K562 (cell line): ENCODE data around the gene ZNF775. TPM values are rescaled to one million over a fixed set of nuclear protein-coding genes. Genes with fewer than 3 reads are reported as not detected.
A peak's percentile ranks its signal among the peaks of the same experiment; 100 is the strongest.

Experiments
- ATAC-seq: fragments of 200-7000 bp; cut with Tn5 transposase; 3 replicates; pipeline ENCODE4 v1.9.1; 2020; ENCODE audit warnings: moderate library complexity
- BruUV-seq: library from RNA; stranded (reverse); fragments of 400-500 nt; replicated peaks from 2 replicates; lab custom pipeline; 2021; lab: Mats Ljungman, UMichigan
- CTCF ChIA-PET: fragments of 300-600 bp; formaldehyde crosslinking; extraction: SDS; loops from one replicate; lab custom pipeline; 2021; ENCODE audit warnings: low intra/inter-chr PET ratio; lab: Yijun Ruan, JAX
- POLR2A ChIA-PET: fragments of 300-600, 350-650 bp; sonication (Branson Sonifier 250); formaldehyde crosslinking; extraction: SDS; loops from one replicate; lab custom pipeline; 2021; ENCODE audit warnings: antibody characterized with exemption, inconsistent platforms; lab: Yijun Ruan, JAX
- DNase-seq, 4 experiments: peaks; one replicate each; pipeline versions ENCODE4 v3.0.0 to v3.0.0-alpha.2; 2011 to 2018; ENCODE audit warnings: low spot score in 3 of 4, mixed read lengths in 3 of 4; ENCODE audit errors: extremely low read depth in 1 of 4
- FAIRE-seq: peaks from 2 replicates; lab custom pipeline; 2011; peaks lifted over from hg19 to GRCh38; lab: Jason Lieb, UNC
- H2AFZ ChIP-seq: 2 replicates; pipeline ENCODE4 v1.6.0; 2011; ENCODE audit warnings: low read depth, low read length, control low read depth, inconsistent platforms
- H3K27ac ChIP-seq: fragments of 200-600 bp; 3 replicates; pipeline ENCODE4 v1.8.0; 2011; ENCODE audit warnings: low read depth, mild to moderate bottlenecking, control low read depth, inconsistent platforms, low read length, moderate library complexity, mixed read lengths; ENCODE audit errors: extremely low read depth
- H3K27me3 ChIP-seq, 2 experiments: fragments of 300-600 bp in 1 of 2; 2 replicates in 1 of 2; 3 replicates in 1 of 2; pipeline versions ENCODE4 v1.6.0 to v1.8.0; 2011; ENCODE audit warnings: inconsistent platforms in 2 of 2, low read length in 2 of 2, mild to moderate bottlenecking in 1 of 2, mixed read lengths in 1 of 2, moderate library complexity in 1 of 2; ENCODE audit not compliant: control insufficient read depth in 2 of 2, insufficient read depth in 2 of 2
- H3K36me3 ChIP-seq: fragments of 300-600 bp; 3 replicates; pipeline ENCODE4 v1.8.0; 2011; ENCODE audit warnings: mild to moderate bottlenecking, low read length, inconsistent platforms; ENCODE audit not compliant: control insufficient read depth, insufficient read depth
- H3K4me1 ChIP-seq, 2 experiments: fragments of 200-600 bp in 1 of 2; replicated peaks in 1 of 2; 2 replicates in 1 of 2; 3 replicates in 1 of 2; pipeline versions ENCODE4 v1.5.1 to v1.8.0; 2011; ENCODE audit warnings: inconsistent platforms in 2 of 2, low read length in 2 of 2, mild to moderate bottlenecking in 1 of 2, mixed read lengths in 1 of 2, moderate library complexity in 1 of 2; ENCODE audit not compliant: control insufficient read depth in 2 of 2, insufficient read depth in 2 of 2
- H3K4me2 ChIP-seq: 2 replicates; pipeline ENCODE4 v1.6.1; 2011; ENCODE audit warnings: low read length, control low read depth, inconsistent platforms, mixed read lengths; ENCODE audit not compliant: insufficient read depth
- H3K4me3 ChIP-seq: fragments of 200-600 bp; sonication (generic), shearing (Covaris generic); 2 replicates; pipeline ENCODE4 v1.5.1; 2016; ENCODE audit warnings: control low read depth, inconsistent platforms
- H3K79me2 ChIP-seq: fragments of 200-600 bp; 3 replicates; pipeline ENCODE4 v1.8.0; 2011; ENCODE audit warnings: low read length, inconsistent platforms; ENCODE audit not compliant: control insufficient read depth, insufficient read depth
- H3K9ac ChIP-seq, 2 experiments: 2 replicates each; pipeline versions ENCODE4 v1.6.0 to v1.6.1; 2011; ENCODE audit warnings: low read depth in 2 of 2, low read length in 2 of 2, control low read depth in 1 of 2, inconsistent platforms in 1 of 2, mild to moderate bottlenecking in 1 of 2, mixed read lengths in 1 of 2; ENCODE audit not compliant: insufficient read depth in 1 of 2
- H3K9me1 ChIP-seq: one replicate; pipeline ENCODE4 v1.6.0; 2011; ENCODE audit warnings: inconsistent platforms, mild to moderate bottlenecking, low read length, moderate library complexity; ENCODE audit not compliant: control insufficient read depth, insufficient read depth
- H3K9me3 ChIP-seq: replicated peaks from 2 replicates; pipeline ENCODE4 v1.5.1; 2011; ENCODE audit warnings: low read depth, low read length, inconsistent platforms; ENCODE audit not compliant: control insufficient read depth, insufficient read depth
- H4K20me1 ChIP-seq: replicated peaks from 2 replicates; pipeline ENCODE4 v1.6.1; 2011; ENCODE audit warnings: low read length, inconsistent platforms, mixed read lengths; ENCODE audit not compliant: control insufficient read depth, insufficient read depth
- BACH1 ChIP-seq: fragments of 200-800 bp; sonication (Bioruptor generic); IDR thresholded peaks from 2 replicates; pipeline ENCODE4 v1.6.1; 2016; ENCODE audit warnings: missing genetic modification characterization, missing compliant biosample characterization
- ELF2 ChIP-seq: fragments of 250-450 bp; sonication (Bioruptor Pico); IDR thresholded peaks from 2 replicates; pipeline ENCODE4 v1.5.0; 2021; ENCODE audit warnings: mild to moderate bottlenecking
- HCFC1 ChIP-seq: IDR thresholded peaks from 2 replicates; pipeline ENCODE4 v1.6.1; 2012; ENCODE audit warnings: low read depth, low read length, improper control_type of control experiment
- IRF9 ChIP-seq: fragments of 450-650 bp; IDR thresholded peaks from 2 replicates; pipeline ENCODE4 v1.6.1; 2016; ENCODE audit warnings: missing biosample characterization, missing genetic modification characterization
- KLF13 ChIP-seq: fragments of 450-650 bp; IDR thresholded peaks from 2 replicates; pipeline ENCODE4 v1.6.1; 2016; ENCODE audit warnings: missing genetic modification characterization, low read depth, mild to moderate bottlenecking, missing compliant biosample characterization, moderate library complexity, borderline replicate concordance
- NFIX ChIP-seq: fragments of 250-450 bp; sonication (Bioruptor Pico); IDR thresholded peaks from 2 replicates; pipeline ENCODE4 v1.4.0; 2020; ENCODE audit warnings: low read depth, mild to moderate bottlenecking, moderate library complexity
- PHB2 ChIP-seq: fragments of 450-650 bp; IDR thresholded peaks from 2 replicates; pipeline ENCODE4 v1.6.1; 2017; ENCODE audit warnings: low read depth
- PRMT5 ChIP-seq: sonication (generic); formaldehyde crosslinking; IDR thresholded peaks from 2 replicates; pipeline ENCODE4 v1.5.0; 2020; ENCODE audit warnings: missing genetic modification reagents
- SP1 ChIP-seq: sonication (generic); formaldehyde crosslinking; IDR thresholded peaks from 2 replicates; pipeline ENCODE4 v1.8.1; 2022; ENCODE audit warnings: mild to moderate bottlenecking, missing genetic modification reagents
- TRIM24 ChIP-seq, 2 experiments: fragments of 450-650 bp; IDR thresholded peaks; 2 replicates each; pipeline ENCODE4 v1.6.1; 2016
- ZFP30 ChIP-seq: fragments of 250-450 bp; sonication (Bioruptor Pico); IDR thresholded peaks from 2 replicates; pipeline ENCODE4 v1.8.0; 2022; ENCODE audit warnings: moderate library complexity, mild to moderate bottlenecking, inconsistent platforms, borderline replicate concordance
- ZNF134 ChIP-seq: fragments of 250-450 bp; sonication (Bioruptor Pico); conservative IDR thresholded peaks from 2 replicates; pipeline ENCODE4 v1.4.0; 2020
- ZNF23 ChIP-seq: fragments of 250-450 bp; sonication (Bioruptor Pico); IDR thresholded peaks from 2 replicates; pipeline ENCODE4 v1.4.0; 2020; ENCODE audit warnings: mild to moderate bottlenecking
- ZNF347 ChIP-seq: fragments of 450-650 bp; formaldehyde crosslinking; IDR thresholded peaks from 2 replicates; pipeline ENCODE4 v1.4.0; 2020; ENCODE audit warnings: low read depth, mild to moderate bottlenecking, moderate library complexity
- ZNF41 ChIP-seq: fragments of 250-450 bp; sonication (Bioruptor Pico); conservative IDR thresholded peaks from 2 replicates; pipeline ENCODE4 v1.4.0; 2020; ENCODE audit warnings: mild to moderate bottlenecking
- ZNF668 ChIP-seq: fragments of 250-450 bp; sonication (Bioruptor Pico); IDR thresholded peaks from 2 replicates; pipeline ENCODE4 v1.8.0; 2022; ENCODE audit warnings: mild to moderate bottlenecking, inconsistent platforms
- whole genome bisulfite sequencing: fragments of 100-300 bp; shearing (Covaris generic); methylation state at CpG from one replicate; pipeline ENCODE4 v1.1.6; 2016; ENCODE audit warnings: low coverage, mixed read lengths; ENCODE audit not compliant: insufficient coverage; ENCODE audit errors: missing lambda C conversion rate; 5-methylcytosine and 5-hydroxymethylcytosine counted together
- in situ Hi-C: fragments of 300-500 bp; cut with MboI; formaldehyde crosslinking; loops from 4 replicates; pipeline ENCODE4 v1.15.0; 2018; ENCODE audit warnings: inconsistent platforms, mixed read lengths
- intact Hi-C: fragments of 100-400 bp; cut with micrococcal nuclease; formaldehyde crosslinking; loops from 2 replicates; pipeline ENCODE4 v1.14.2; 2022
- polyA plus RNA-seq, 8 experiments: library from polyadenylated mRNA; depleted of rRNA in 4 of 8; stranded (reverse) in 5 of 8; unstranded in 3 of 8; fragments of >200 nt; fragmentation: Nextera tagmentation in 2 of 8; fragmentation: Illumina TruSeq in 1 of 8; extraction: Ambion mirVana in 2 of 8; extraction: Trizol in 1 of 8; gene quantifications; 2 replicates each; pipeline versions ENCODE4 v1.2.1 to v1.2.3, GENCODE V29; 2011 to 2014; ENCODE audit warnings: inconsistent platforms in 1 of 8, missing spikeins in 1 of 8
- total RNA-seq, 7 experiments: library from RNA; depleted of rRNA in 6 of 7; stranded (reverse); fragments of >200 nt in 6 of 7; fragmentation: Illumina TruSeq in 2 of 7; extraction: Trizol in 2 of 7; gene quantifications; 2 replicates each; pipeline versions ENCODE4 v1.2.1 to v1.2.3, GENCODE V29; 2011 to 2021; ENCODE audit warnings: low replicate concordance in 1 of 7
- TF ChIP-seq, protein P1 (sequence below), 2 experiments: IDR thresholded peaks in 1 of 2; conservative IDR thresholded peaks in 1 of 2; 2 replicates each; pipeline ENCODE4 v1.6.1; 2016; ENCODE audit warnings: low read depth in 2 of 2, mild to moderate bottlenecking in 1 of 2, missing compliant biosample characterization in 1 of 2, missing genetic modification characterization in 1 of 2, moderate library complexity in 1 of 2
- TF ChIP-seq, protein P2 (sequence below): fragments of 250-450 bp; sonication (Bioruptor Pico); IDR thresholded peaks from 2 replicates; pipeline ENCODE4 v1.5.0; 2020; ENCODE audit warnings: mild to moderate bottlenecking

The ZNF775 gene
- total and polyA plus RNA-seq, 9 of the 15 experiments (the other 6 are each of a cell fraction or from before 2014, with no cell fraction given), result 0.04 to 18.7 (median 4.9) TPM

- intact Hi-C loops, result loop anchor here (1.0 to 10.0 kb wide), 5 partner anchors 23 to 399 kb away; partner anchors contain the start of gene ZNF775
- ChIA-PET POLR2A (interaction anchor here (0.8 to 2.8 kb wide), 8 partner anchors 9 to 66 kb away, joined by 3 to 12 read pairs (median 5); partner anchors contain the start of gene REPIN1), CTCF (interaction anchor here (1.6 kb wide), 1 partner anchor 65 kb away, joined by 16 read pairs; no protein-coding TSS in a partner anchor)
- Histone ChIP-seq H3K4me3 (no peak overlapping the region), H3K9me3 (no peaks in the 10 kb centered on the region), H3K4me1 (peaks cover 30 to 34% of the 10 kb centered on the region in 2 experiments; a peak in 4 of 5 replicates), H3K4me2 (peak overlapping the region; percentile 22; the same call in 1 of the 2 replicates), H3K9ac (0 out of 4 replicates have a peak overlapping the region, but pooled peaks of 1 of the 2 experiments have one; percentile 2), H3K27ac (peak overlapping the region; percentile 11; the same call in 1 of the 3 replicates), H3K36me3 (no peaks in the 10 kb centered on the region), H3K79me2 (no peaks in the 10 kb centered on the region), H2AFZ (peak overlapping the region; percentile 87), H3K9me1 (peaks cover 5% of the 10 kb centered on the region), H4K20me1 (no peaks in the 10 kb centered on the region), H3K27me3 (no peaks in the 10 kb centered on the region; a peak in 1 of 5 replicates)
- DNase-seq (no peak), ATAC-seq (no peak), FAIRE-seq (no peak)
- in situ Hi-C loops, result no loop called here
- WGBS, result 14% methylated on average over 1 of the region's 1 CpG
- BruUV-seq, result no TSS peak
- TF ChIP-seq HCFC1 (no peak), ZNF134 (CRISPR knock-in tag) (0 out of 2 replicates have a peak, but pooled peaks have one; percentile 41), PHB2 (no peak), TRIM24 (IDR thresholded peaks at IDR 0.05) (no peak), KLF13 (peak; percentile 66; the same call in 1 of the 2 replicates), ZNF41 (0 out of 2 replicates have a peak, but pooled peaks have one; percentile 53), ZNF23 (CRISPR knock-in tag) (0 out of 2 replicates have a peak, but pooled peaks have one; percentile 33), ZNF347 (CRISPR knock-in tag) (no peak), IRF9 (tag) (peak; percentile 84; the same call in 1 of the 2 replicates), PRMT5 (CRISPR knock-in tag) (no peak), NFIX (CRISPR knock-in tag) (no peak), ZNF668 (CRISPR knock-in tag) (peak; percentile 90), BACH1 (tag) (peak; percentile 71; the same call in 1 of the 2 replicates), SP1 (CRISPR knock-in tag) (no peak), ELF2 (CRISPR knock-in tag) (0 out of 2 replicates have a peak, but pooled peaks have one; percentile 38), ZFP30 (CRISPR knock-in tag) (no peak)
- TF ChIP-seq, protein P1, sequence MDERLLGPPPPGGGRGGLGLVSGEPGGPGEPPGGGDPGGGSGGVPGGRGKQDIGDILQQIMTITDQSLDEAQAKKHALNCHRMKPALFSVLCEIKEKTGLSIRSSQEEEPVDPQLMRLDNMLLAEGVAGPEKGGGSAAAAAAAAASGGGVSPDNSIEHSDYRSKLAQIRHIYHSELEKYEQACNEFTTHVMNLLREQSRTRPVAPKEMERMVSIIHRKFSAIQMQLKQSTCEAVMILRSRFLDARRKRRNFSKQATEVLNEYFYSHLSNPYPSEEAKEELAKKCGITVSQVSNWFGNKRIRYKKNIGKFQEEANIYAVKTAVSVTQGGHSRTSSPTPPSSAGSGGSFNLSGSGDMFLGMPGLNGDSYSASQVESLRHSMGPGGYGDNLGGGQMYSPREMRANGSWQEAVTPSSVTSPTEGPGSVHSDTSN (CRISPR knock-in tag; IDR thresholded peaks at IDR 0.05; ENCODE audit: low read depth), result no peak
- TF ChIP-seq, protein P1 (tag; conservative IDR thresholded peaks at IDR 0.05; ENCODE audit: low read depth), result no peak; the same call in 1 of the 2 replicates
- TF ChIP-seq, protein P2, sequence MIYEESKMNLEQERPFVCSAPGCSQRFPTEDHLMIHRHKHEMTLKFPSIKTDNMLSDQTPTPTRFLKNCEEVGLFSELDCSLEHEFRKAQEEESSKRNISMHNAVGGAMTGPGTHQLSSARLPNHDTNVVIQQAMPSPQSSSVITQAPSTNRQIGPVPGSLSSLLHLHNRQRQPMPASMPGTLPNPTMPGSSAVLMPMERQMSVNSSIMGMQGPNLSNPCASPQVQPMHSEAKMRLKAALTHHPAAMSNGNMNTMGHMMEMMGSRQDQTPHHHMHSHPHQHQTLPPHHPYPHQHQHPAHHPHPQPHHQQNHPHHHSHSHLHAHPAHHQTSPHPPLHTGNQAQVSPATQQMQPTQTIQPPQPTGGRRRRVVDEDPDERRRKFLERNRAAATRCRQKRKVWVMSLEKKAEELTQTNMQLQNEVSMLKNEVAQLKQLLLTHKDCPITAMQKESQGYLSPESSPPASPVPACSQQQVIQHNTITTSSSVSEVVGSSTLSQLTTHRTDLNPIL (CRISPR knock-in tag), result 0 out of 2 replicates have a peak, but pooled peaks have one; percentile 60
These were observed 23.5 kb upstream of the ZNF775 start for GRCh38 chr7:150355666-150356059.
